Measurements from ENCODE around the gene SPTA1.

Gene SPTA1

DNA sequence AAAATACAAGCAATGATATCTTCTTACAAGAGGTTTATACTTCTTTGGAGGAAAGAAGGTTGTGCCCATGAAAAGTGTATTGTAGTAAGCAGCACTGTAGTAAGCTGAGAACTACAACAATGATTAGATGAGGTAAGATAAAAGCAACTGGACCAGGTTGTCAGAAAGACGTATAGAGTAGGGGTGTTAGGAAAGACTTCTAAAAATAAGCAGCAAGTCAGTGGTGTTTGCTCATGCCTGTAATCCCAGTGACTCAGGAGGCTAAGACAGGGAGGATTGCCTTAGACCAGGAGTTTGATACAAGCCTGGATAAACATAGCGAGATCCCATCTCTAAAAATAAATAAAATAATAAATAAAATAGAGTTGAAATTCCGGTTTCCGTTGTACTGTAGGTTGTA is 102.6 kb downstream of the SPTA1 start:
- no peak for TF ChIP-seq FOXP2 (optimal IDR thresholded peaks at IDR 0.05; ENCODE audit: control extremely low read depth, extremely low read length, insufficient read depth)
- TF ChIP-seq POLR2AphosphoS5 (IDR thresholded peaks at IDR 0.05; ENCODE audit: borderline replicate concordance, low read depth, low read length): no peak
- TF ChIP-seq EZH2 (IDR thresholded peaks at IDR 0.05): no peak
- Histone ChIP-seq H3K9ac (ENCODE audit: insufficient read length) (no peak overlapping the region), H3K27ac (no peak overlapping the region), H3K4me3 (no peak overlapping the region), H3K36me3 (ENCODE audit: insufficient read depth, low read length) (no peaks in the 10 kb centered on the region), H3K9me3 (ENCODE audit: low read depth, low read length) (no peaks in the 10 kb centered on the region)
- DNase-seq (ENCODE audit: low read depth, low spot score): no peak

DNA sequence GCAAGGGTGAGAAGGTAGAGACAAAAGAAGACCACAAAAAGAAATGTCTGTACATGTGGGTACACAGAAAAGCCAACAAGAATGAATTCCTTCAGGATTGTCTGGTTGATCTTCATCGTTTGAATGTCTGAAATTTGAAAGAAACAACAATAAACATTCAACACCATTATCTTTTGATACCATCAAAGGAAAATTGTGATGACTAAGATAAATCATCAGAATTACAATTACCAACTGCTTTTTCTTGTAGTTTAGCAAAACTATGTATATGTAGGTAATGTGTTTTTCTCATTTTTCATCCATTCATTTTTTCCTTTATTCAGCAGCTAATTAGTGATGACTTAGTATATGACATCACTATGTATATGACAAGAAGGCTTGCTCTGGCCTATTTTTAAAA is 106.8 kb downstream of the SPTA1 start, which contains the start of gene OR10X1:
TSS of gene OR10X1 (minus strand) at position 167 of the 400 bp plus-strand sequence. CDS start at position 167, 0 bp downstream.
- no peaks in the 10 kb centered on the region for H3K9me3 ChIP-seq (ENCODE audit: low read depth, low read length)
- no peak for TF ChIP-seq FOXP2 (optimal IDR thresholded peaks at IDR 0.05; ENCODE audit: control extremely low read depth, extremely low read length, insufficient read depth)
- no peak for DNase-seq (ENCODE audit: low read depth, low spot score)
- no peaks in the 10 kb centered on the region for H3K36me3 ChIP-seq (ENCODE audit: insufficient read depth, low read length)
- H3K4me3 ChIP-seq: no peak within 1 kb of the TSS
- no peak within 1 kb of the TSS for H3K27ac ChIP-seq
- no peak within 1 kb of the TSS for H3K9ac ChIP-seq (ENCODE audit: insufficient read length)

DNA sequence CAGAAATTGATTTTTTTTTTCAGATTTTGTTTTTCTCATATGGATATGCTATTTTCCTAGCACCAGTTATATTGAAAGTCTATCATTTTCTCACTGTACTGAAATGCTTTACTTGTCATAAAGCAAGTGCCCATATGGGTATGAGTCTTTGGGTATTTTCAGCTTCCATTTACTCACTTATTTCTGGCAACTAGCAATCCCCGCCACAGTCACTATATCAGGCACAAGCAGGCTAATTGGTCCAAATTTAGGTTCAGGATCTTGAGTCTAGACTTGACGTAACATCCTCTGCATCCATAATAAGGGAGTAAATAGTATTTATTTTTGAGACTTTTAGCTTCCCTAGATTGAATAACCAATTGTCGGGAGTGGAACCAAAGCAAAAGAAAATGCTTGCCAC is 109.0 kb downstream of the SPTA1 start:
- Histone ChIP-seq H3K4me3 (no peak overlapping the region), H3K36me3 (ENCODE audit: insufficient read depth, low read length) (no peaks in the 10 kb centered on the region), H3K9me3 (ENCODE audit: low read depth, low read length) (no peaks in the 10 kb centered on the region), H3K9ac (ENCODE audit: insufficient read length) (no peak overlapping the region), H3K27ac (no peak overlapping the region)
- TF ChIP-seq FOXP2 (optimal IDR thresholded peaks at IDR 0.05; ENCODE audit: control extremely low read depth, extremely low read length, insufficient read depth): no peak
- no peak for DNase-seq (ENCODE audit: low read depth, low spot score)

DNA sequence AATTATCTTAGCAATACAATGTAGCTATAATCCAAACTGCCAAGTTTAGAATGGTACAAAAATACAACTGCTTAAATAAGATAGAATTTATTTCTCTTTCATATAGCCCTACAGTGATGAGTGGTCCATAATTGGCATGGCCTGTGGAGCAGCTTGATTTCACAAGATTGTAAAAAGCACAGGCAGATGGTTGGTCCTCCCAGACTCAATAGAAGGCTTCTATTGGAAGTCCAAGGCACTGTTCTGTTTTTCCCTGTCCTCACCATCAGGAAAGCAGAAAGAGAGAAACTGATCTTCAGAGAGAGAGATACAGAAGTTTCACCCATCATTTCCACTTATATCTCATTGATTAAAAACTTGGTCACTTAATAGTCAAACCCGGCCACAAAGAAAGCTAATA is 114.3 kb downstream of the SPTA1 start:
- no peak for TF ChIP-seq POLR2AphosphoS5 (IDR thresholded peaks at IDR 0.05; ENCODE audit: borderline replicate concordance, low read depth, low read length)
- no peak for TF ChIP-seq EZH2 (IDR thresholded peaks at IDR 0.05)
- TF ChIP-seq FOXP2 (optimal IDR thresholded peaks at IDR 0.05; ENCODE audit: control extremely low read depth, extremely low read length, insufficient read depth): no peak
- DNase-seq (ENCODE audit: low read depth, low spot score): no peak
- Histone ChIP-seq H3K27ac (no peak overlapping the region), H3K36me3 (ENCODE audit: insufficient read depth, low read length) (no peaks in the 10 kb centered on the region), H3K9ac (ENCODE audit: insufficient read length) (no peak overlapping the region), H3K4me3 (no peak overlapping the region), H3K9me3 (ENCODE audit: low read depth, low read length) (no peaks in the 10 kb centered on the region)

DNA sequence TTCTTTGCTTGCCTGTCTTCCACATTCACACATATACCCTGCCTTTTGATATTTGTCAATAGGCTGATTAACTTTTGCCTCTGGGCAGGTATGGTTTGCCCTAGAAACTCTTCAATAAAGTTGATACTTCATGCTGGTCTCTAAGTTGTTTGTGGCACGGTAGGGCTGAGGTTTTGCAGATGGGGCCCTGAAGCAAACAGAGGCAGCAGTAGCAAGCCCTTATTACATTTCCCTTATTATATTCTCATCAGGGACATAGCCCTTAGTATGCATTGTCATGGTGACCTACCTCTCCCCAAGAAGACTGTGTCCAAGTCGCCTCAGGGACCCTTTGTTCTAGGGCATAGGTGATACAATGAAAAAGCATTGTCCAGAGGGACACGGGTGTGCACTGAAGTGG is 116.0 kb downstream of the SPTA1 start, which contains the start of gene OR6P1:
TSS of gene OR6P1 (minus strand) at position 101 of the 400 bp plus-strand sequence. CDS start 6,976 bp downstream, outside the sequence.
- H3K4me3 ChIP-seq: no peak within 1 kb of the TSS
- H3K9me3 ChIP-seq (ENCODE audit: low read depth, low read length): no peaks in the 10 kb centered on the region
- DNase-seq (ENCODE audit: low read depth, low spot score): no peak

DNA sequence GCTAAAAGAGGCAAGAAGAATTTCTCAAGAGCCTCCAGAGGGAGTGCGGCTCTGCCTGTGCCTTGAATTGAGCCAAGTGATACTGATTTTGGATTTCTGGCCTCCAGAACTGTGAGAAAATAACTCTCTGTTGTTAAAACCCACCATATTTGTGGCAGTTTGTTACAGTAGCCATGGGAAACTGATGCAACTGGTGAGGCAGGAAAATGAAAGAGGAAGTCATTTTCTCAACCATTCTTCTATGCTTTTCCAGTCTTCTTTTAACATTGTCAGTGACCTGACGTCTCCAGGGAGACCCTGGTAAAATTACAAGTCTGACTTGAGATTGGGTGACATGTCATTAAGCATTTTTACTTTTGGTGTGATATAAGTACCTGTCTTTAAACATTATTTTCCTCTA is 121.9 kb downstream of the SPTA1 start:
- no peak for DNase-seq (ENCODE audit: low read depth, low spot score)
- Histone ChIP-seq H3K9ac (ENCODE audit: insufficient read length) (no peak overlapping the region), H3K9me3 (ENCODE audit: low read depth, low read length) (no peaks in the 10 kb centered on the region), H3K36me3 (ENCODE audit: insufficient read depth, low read length) (no peaks in the 10 kb centered on the region), H3K4me3 (no peak overlapping the region), H3K27ac (no peak overlapping the region)
- TF ChIP-seq FOXP2 (optimal IDR thresholded peaks at IDR 0.05; ENCODE audit: control extremely low read depth, extremely low read length, insufficient read depth) (no peak), EZH2 (IDR thresholded peaks at IDR 0.05) (no peak), POLR2AphosphoS5 (IDR thresholded peaks at IDR 0.05; ENCODE audit: borderline replicate concordance, low read depth, low read length) (no peak)

More for the DNA sequence above, 116.0 kb downstream of the SPTA1 start, which contains the start of gene OR6P1:
- Histone ChIP-seq H3K36me3 (ENCODE audit: insufficient read depth, low read length) (no peaks in the 10 kb centered on the region), H3K9ac (ENCODE audit: insufficient read length) (no peak within 1 kb of the TSS), H3K27ac (no peak within 1 kb of the TSS)
- TF ChIP-seq EZH2 (IDR thresholded peaks at IDR 0.05): no peak
- no peak for TF ChIP-seq POLR2AphosphoS5 (IDR thresholded peaks at IDR 0.05; ENCODE audit: borderline replicate concordance, low read depth, low read length)
- no peak for TF ChIP-seq FOXP2 (optimal IDR thresholded peaks at IDR 0.05; ENCODE audit: control extremely low read depth, extremely low read length, insufficient read depth)

DNA sequence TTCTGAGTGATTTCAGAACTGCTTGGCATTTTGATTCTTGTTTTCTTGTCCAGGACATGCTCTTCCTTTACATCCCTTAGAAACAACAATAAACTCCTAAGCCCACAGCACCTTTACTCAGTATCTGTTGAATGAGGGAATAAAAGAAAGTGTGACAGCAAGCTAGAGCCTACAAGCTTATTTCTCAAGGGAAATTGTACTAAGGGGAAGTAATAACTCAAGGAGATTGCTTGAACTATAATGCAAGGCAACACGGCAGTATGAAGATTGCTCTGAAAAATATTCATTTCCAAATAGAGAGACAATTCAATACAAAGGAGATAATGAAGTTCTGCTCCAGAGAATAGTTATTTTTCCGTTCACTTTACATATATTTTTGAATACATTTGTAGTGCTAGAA is 122.7 kb downstream of the SPTA1 start:
- TF ChIP-seq EZH2 (IDR thresholded peaks at IDR 0.05): no peak
- TF ChIP-seq POLR2AphosphoS5 (IDR thresholded peaks at IDR 0.05; ENCODE audit: borderline replicate concordance, low read depth, low read length): no peak
- TF ChIP-seq FOXP2 (optimal IDR thresholded peaks at IDR 0.05; ENCODE audit: control extremely low read depth, extremely low read length, insufficient read depth): no peak
- Histone ChIP-seq H3K9ac (ENCODE audit: insufficient read length) (no peak overlapping the region), H3K9me3 (ENCODE audit: low read depth, low read length) (no peaks in the 10 kb centered on the region), H3K4me3 (no peak overlapping the region), H3K27ac (no peak overlapping the region), H3K36me3 (ENCODE audit: insufficient read depth, low read length) (no peaks in the 10 kb centered on the region)
- DNase-seq (ENCODE audit: low read depth, low spot score): no peak

Data from SK-N-MC (cell line).